ENCODE results near the gene CORO2A.
"Not testable (repeated sequence)": the region's sequence is repeated elsewhere in the genome, so short reads cannot be mapped to it uniquely, and the experiment has no call there.

CORO2A gene

DNA sequence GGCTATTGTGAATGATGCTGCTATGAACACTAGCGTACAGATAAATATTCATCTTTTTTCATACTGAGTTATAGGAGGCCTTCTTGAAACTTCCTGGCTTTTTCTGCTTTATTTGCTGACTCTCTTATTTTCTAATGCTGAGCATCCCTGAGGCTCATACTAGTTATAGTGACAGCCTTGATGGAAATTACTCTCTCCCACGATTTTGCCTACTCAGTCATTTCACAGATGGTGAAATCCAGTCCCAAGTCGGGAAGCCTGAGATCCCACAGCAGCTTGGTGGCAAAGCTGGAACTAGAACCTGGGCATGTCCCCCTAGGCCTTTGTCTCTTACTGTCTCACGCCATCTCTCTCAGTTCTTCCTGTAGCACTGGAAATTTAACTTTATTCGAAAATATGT is 113.5 kb downstream of the CORO2A start:
- Histone ChIP-seq H3K4me3 (ENCODE audit: low read depth, low read length, poor library complexity, severe bottlenecking) (no peak overlapping the region), H3K4me1 (ENCODE audit: insufficient read depth, low read length, severe bottlenecking) (peaks cover 23% of the 10 kb centered on the region), H3K36me3 (ENCODE audit: insufficient read depth, low read length) (peaks cover 50% of the 10 kb centered on the region; the same call in 1 of the 2 replicates), H3K27ac (ENCODE audit: low read depth, low read length, poor library complexity, severe bottlenecking) (no peak overlapping the region), H3K9ac (ENCODE audit: low read length) (no peak overlapping the region), H2AFZ (ENCODE audit: low read length) (no peak overlapping the region), H3K9me2 (ENCODE audit: low read depth, low read length) (no peaks in the 10 kb centered on the region), H3K27me3 (ENCODE audit: insufficient read depth, low read length) (no peaks in the 10 kb centered on the region), H3K79me2 (ENCODE audit: insufficient read depth, low read length) (no peaks in the 10 kb centered on the region), H3K9me3 (ENCODE audit: low read length) (no peaks in the 10 kb centered on the region), H4K20me1 (ENCODE audit: insufficient read depth, low read length) (no peaks in the 10 kb centered on the region), H3F3A (ENCODE audit: insufficient read depth, low read length) (no peaks in the 10 kb centered on the region), H3K4me2 (ENCODE audit: low read length) (no peak overlapping the region)
- TF ChIP-seq, protein P1, sequence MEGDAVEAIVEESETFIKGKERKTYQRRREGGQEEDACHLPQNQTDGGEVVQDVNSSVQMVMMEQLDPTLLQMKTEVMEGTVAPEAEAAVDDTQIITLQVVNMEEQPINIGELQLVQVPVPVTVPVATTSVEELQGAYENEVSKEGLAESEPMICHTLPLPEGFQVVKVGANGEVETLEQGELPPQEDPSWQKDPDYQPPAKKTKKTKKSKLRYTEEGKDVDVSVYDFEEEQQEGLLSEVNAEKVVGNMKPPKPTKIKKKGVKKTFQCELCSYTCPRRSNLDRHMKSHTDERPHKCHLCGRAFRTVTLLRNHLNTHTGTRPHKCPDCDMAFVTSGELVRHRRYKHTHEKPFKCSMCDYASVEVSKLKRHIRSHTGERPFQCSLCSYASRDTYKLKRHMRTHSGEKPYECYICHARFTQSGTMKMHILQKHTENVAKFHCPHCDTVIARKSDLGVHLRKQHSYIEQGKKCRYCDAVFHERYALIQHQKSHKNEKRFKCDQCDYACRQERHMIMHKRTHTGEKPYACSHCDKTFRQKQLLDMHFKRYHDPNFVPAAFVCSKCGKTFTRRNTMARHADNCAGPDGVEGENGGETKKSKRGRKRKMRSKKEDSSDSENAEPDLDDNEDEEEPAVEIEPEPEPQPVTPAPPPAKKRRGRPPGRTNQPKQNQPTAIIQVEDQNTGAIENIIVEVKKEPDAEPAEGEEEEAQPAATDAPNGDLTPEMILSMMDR (IDR thresholded peaks at IDR 0.05; ENCODE audit: low read length): no peak
- no peak for TF ChIP-seq EZH2 (IDR thresholded peaks at IDR 0.05; ENCODE audit: borderline replicate concordance, low read length)

DNA sequence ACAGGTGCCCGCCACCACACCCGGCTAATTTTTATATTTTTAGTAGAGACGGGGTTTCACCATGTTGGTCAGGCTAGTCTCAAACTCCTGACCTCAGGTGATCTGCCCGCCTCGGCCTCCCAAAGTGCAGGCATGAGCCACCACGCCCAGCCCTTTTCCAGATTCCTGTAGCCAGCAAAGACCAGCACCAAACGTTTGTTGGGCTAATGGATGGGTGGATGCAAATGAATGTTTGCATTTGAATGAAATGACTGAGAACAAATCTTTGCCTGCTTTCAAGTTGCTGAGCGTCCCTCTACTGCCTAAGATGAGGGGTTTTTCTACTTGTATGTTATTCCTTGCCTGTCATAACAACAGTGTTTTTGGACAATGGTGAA is 115.9 kb downstream of the CORO2A start:
- Histone ChIP-seq H3K4me1 (ENCODE audit: insufficient read depth, low read length, severe bottlenecking) (peaks cover 23% of the 10 kb centered on the region), H3K36me3 (ENCODE audit: insufficient read depth, low read length) (peaks cover 27% of the 10 kb centered on the region; the same call in 1 of the 2 replicates)
- H3K79me2 ChIP-seq (ENCODE audit: insufficient read depth, low read length); H3K9me3 ChIP-seq (ENCODE audit: low read length); H3K27me3 ChIP-seq (ENCODE audit: insufficient read depth, low read length); H3F3A ChIP-seq (ENCODE audit: insufficient read depth, low read length); H3K4me3 ChIP-seq (ENCODE audit: low read depth, low read length, poor library complexity, severe bottlenecking); H3K9ac ChIP-seq (ENCODE audit: low read length); H4K20me1 ChIP-seq (ENCODE audit: insufficient read depth, low read length); H2AFZ ChIP-seq (ENCODE audit: low read length); H3K4me2 ChIP-seq (ENCODE audit: low read length); H3K27ac ChIP-seq (ENCODE audit: low read depth, low read length, poor library complexity, severe bottlenecking); H3K9me2 ChIP-seq (ENCODE audit: low read depth, low read length): not testable (repeated sequence)

DNA sequence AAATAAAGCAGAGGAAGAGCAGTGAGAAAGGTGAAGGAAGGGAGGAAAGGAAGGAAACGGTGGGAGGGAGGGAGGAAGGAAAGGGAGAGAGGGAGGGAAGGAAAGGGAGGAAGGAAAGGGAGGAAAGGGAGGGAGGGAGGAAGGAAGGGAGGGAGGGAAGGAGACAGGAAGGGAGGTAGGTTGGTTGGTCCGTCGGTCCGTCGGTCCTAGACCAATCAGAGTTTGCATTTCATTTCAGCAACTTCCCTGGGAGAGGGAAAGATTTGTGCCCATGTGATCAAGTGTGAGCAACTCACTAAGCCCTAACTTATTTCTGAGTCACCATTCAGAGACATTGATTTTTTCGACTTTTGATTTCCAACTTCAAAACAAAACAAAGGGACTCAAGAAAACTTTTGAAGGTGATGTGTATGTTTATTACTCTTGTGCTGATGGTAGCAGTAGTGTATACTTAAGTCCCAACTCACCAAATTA is 117.1 kb downstream of the CORO2A start:
- Histone ChIP-seq H3K27ac (ENCODE audit: low read depth, low read length, poor library complexity, severe bottlenecking) (peak overlapping the region; percentile 33), H3K36me3 (ENCODE audit: insufficient read depth, low read length) (peaks cover 17% of the 10 kb centered on the region; the same call in 1 of the 2 replicates), H3K4me1 (ENCODE audit: insufficient read depth, low read length, severe bottlenecking) (peaks cover 23% of the 10 kb centered on the region), H3K4me3 (ENCODE audit: low read depth, low read length, poor library complexity, severe bottlenecking) (no peak overlapping the region), H3K9me3 (ENCODE audit: low read length) (no peaks in the 10 kb centered on the region), H3F3A (ENCODE audit: insufficient read depth, low read length) (no peaks in the 10 kb centered on the region), H2AFZ (ENCODE audit: low read length) (no peak overlapping the region), H3K4me2 (ENCODE audit: low read length) (no peak overlapping the region), H3K9ac (ENCODE audit: low read length) (no peak overlapping the region), H3K9me2 (ENCODE audit: low read depth, low read length) (no peaks in the 10 kb centered on the region), H4K20me1 (ENCODE audit: insufficient read depth, low read length) (no peaks in the 10 kb centered on the region), H3K27me3 (ENCODE audit: insufficient read depth, low read length) (no peaks in the 10 kb centered on the region), H3K79me2 (ENCODE audit: insufficient read depth, low read length) (no peaks in the 10 kb centered on the region)
- TF ChIP-seq, protein P1 (IDR thresholded peaks at IDR 0.05; ENCODE audit: low read length): no peak
- TF ChIP-seq EZH2 (IDR thresholded peaks at IDR 0.05; ENCODE audit: borderline replicate concordance, low read length): no peak
